HG02938 (cell line): ENCODE data around the gene SF3A1.

Source experiments
- ATAC-seq: cut with Tn5 transposase; IDR thresholded peaks from one replicate; pipeline ENCODE4 v1.9.1; 2021; ENCODE audit warnings: mild to moderate bottlenecking, moderate library complexity; ENCODE audit not compliant: unreplicated experiment

Gene SF3A1

DNA sequence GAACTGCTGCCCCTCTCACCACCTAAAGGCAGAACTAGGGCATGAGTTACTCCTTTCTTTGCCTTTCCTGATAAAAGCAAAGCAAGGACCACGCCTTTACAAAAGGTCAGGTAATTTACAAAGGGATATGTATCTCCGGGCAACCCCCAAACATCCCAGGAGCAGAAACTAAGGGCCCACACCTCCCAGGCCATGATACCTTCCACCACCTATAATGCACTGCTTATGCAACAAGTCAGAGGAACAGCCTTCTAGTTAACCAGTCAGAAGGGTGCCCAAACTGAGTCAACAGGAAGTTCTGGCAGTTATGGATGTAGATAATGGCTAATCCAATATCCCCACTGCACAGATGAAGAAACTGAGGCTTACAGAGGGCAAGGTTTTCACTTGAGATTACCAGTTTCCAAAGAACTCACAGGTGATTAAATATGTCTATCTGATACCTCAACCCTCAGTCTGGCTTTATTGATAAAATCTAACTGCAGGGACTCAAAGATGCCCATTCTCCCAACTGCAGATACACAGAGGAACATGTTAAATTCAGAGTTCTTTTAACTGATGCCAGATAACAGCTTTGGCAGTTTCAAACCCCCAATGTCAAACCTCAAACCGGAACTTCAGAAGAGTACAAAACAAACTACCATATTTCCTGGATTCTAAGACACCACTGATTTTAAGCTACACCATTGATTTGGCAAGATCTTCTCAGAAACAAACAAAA, 50.6 kb downstream of the SF3A1 start:
- ATAC-seq, result no peak

DNA sequence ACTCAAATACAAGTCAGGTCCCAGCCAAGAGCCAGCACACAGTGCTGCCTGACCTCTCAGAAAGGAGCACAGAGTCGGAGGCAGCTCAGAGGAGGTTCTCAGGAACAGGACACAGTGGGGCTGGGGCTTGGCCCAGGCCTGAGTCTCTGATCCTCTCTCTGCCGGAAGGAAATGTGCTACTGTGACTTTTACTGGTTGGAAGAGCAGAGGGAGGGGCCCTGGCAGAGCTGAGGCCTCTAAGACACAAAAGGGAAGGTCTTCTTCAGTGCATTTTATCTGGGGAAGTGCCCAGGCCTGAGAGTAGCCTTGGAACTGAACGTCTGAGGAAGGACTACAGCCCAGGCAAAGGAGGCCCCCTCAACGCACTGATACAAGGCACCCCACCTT, 51.2 kb downstream of the SF3A1 start:
- no peak for ATAC-seq

DNA sequence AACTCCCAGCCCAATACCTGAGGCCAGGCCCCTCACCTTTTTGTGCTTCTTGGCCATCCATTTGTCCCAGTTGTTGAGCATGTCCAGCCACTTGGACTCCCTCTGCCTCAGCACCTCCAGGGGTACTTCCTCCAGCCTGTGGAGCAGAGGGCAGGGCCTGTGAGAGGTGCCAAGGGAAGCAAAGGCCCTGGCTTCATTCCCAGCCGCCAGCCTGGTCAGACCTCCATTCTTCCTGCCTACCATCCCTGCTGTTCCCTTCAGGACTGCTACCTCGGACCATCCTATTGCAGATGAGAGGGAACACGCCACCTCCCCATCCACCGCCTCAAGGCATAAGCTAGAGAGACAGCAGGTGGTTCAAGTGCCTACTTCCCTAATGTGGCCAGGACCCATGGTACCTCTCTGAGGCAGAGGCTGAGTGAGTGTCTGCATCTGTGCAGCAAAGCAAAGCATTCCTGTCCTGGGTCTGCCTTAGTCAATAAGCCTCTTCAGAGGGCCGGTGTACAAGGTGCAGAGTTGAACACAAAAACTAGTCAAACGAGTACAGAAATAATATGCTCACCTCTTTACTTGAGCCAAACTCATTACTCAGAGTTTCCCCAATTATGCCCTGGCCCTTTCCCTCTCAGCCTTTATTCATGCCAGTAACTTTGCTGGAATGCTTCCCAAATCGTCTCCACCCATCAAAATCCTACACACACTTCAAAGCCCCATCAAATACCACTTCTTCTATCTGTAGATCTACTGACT, 52.0 kb downstream of the SF3A1 start:
- no peak for ATAC-seq

DNA sequence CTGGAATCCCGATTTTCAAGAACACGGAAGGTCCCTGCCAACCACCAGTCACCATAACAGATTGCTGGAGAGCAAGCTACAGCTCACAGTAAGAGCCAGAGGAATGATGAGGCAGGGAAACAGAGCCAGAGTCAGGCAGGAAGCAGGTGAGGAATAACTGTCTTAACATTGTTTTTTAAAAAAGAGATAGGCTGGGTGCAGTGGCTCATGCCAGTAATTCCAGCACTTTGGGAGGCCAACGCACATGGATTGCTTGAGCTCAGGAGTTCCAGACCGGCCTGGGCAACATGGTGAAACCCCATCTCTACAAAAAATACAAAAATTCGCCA, 53.9 kb downstream of the SF3A1 start:
- no peak for ATAC-seq

DNA sequence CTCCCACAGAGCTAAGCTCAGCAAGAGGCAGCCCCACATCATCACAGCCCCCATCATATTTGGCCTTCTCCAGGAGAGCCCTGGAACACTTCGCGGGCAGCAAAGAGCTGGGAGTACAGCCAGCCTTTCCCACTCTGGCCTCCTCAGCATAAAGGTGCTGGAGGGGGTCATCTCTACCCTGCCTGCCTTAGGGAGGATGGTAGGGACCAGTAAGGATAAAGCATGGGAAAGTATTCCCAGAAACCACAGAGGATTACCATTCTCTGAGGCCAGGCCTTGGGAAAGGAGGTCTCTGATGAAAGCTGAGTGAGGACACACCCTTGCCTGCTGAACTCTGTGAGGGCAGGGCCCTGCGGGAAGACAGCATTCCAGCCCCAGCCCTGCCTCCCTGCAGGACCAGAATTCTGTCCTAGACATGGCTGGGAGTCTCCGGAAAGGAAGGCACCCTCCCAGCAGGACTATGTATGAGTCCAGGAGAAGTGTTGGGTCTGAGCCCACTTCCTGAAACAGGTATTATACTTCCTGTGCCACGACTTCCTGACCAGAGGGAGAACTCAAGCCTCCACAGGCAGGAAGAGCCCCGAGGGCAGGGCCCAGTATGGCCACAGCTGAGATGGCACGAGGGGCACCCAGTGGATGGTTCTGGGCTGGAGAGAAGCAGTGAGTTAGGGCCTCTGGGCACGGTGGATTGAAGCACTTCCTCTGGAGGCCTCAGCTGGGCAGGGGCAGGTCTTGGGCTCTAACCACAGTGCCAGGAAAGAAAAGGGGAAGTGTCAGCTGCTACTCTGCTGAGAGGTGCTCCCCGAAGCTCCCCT, 54.5 kb downstream of the SF3A1 start:
- ATAC-seq, result no peak

DNA sequence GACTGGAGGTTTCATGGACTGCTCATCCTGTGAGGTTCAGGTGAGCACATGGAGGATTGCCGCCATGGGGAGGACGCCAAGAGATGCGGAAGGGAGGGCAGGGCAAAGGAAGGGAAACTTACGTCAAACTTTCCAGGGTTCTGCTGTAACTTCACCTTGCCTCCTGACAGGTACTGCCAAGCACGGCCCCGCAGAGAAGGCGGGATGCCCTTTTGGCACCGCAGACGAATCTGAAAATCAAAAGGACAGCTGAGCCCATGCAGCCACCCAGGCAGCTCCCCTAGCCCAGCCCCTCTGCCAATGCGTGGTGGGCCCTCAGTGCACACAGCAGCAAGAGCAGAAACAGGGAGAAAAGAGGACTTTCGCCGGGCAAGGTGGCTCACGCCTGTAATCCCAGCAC, 57.4 kb downstream of the SF3A1 start:
- ATAC-seq, result no peak

DNA sequence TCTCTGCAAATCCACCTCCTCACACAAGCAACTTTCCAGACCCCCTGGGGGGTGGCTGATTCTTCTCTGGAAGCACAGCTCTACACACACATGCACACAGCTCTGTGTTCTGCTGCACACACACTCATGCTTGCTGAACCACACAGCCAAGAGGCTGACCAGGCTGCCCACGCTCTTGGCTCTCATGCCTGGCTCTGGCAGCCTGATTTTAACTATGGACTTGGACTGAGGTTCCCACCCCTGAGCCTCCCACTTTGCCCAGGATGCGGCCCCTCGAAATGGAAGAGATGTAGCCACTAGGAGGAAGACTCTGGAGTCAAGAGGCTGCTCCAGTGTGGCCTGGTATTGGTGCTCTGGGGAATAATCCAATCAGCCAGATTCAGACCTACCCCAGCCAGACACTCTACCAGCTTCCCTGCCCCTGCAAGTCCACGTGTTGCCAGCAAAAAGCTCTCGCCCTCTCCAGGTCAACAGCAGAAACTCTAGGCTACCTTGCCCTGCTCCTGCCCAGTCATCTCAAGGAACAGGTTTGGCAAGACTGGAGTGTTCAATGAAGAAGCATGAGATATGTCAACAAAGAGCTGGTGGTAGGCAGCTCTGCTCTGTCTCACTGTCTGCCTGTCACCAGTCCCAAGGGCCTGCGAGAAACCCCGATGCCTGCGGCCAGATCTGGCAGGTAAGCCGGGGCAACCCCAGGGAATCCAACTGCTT, 58.5 kb downstream of the SF3A1 start:
- no peak for ATAC-seq

DNA sequence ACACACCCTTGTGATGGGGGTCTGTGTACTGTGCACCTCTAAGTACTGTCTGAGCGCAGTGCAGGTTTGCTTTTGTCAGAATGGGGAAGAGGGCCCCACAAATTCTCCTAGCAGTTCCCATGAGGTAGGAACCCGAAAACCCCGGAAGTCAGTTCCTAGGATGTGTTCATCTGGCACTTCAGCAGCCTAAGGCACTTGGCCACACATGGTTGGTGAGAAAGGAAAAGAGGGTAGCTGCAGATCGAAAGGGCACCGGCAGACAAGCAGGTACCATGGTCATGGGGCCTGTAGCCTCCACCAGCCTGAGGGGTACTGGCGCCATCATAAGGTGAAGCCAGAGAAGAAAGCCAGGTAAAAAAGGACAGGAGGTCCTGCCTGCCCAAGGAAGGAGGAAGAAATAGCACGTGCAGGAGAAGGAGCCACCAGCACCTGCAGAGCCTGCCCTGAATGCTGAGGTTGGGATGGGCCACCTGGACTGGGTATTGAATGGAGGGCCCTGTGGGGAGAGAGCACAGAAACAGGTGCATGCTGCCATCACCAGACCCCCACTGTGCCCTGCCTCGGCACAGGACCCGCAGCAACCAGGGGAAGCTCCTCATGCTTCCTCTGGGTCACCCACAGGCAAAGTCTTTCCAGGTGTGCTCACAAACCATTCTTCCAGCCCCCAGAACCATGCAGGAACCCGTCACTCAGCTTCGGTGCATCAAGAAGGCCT, 59.3 kb downstream of the SF3A1 start:
- ATAC-seq, result no peak

DNA sequence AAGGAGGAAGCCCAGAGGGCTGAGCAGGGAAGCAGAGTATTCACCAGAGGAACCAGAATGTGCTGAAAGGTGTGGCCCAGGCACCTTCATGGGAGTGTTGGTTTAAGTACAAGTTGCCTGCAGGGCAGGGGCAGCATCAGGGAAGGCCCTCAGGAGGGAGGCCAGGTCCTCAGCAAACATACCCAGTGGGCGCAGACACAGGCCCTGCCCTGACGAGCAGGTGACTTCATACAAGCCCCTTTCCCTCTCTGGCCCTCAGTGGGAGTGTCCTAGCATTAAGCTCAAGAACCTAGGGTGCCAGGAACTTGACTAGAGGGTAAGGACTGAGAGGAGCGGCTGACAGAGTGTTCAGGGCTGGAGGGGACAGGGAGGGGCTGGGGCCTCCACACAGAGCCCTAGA, 59.9 kb downstream of the SF3A1 start:
- ATAC-seq, result no peak

DNA sequence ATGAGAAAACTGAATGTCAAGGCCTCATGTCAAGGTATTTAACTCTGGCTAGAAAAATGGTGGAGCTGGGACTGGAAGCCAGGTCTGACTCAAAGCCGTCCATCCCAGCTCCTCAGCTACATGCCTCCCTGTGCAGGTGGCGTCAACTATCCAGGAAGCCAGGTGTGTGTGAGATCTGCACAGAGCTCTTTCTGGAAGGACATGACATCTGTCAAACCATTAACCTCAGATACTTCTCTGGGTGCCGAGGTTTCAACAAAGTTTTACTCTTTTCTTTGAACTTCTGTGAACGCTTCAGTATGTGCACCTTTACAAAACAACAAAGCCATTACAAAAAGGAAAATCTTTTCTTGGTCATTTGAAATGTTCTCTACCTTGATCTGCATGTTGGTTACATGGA, 60.4 kb downstream of the SF3A1 start:
- ATAC-seq, result no peak

DNA sequence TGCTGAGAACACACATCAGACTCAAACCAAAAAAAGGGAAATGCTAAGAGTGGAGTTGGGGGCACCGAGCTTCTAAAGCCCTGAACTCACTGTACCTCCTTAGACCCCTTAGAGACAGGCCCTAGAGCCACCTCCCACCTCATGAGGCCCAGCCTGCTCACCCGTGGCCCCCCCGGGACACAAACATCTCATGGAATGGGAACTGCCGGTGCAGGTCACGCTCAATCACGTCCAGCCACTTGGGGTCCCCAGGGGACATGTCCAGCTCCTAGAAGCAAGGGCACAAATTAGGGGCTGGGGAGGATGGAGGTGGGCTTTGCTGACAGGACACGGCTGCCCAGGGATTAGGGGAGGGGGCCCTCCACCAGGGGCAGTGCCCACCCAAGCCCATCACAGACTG, 61.1 kb downstream of the SF3A1 start:
- ATAC-seq, result no peak

DNA sequence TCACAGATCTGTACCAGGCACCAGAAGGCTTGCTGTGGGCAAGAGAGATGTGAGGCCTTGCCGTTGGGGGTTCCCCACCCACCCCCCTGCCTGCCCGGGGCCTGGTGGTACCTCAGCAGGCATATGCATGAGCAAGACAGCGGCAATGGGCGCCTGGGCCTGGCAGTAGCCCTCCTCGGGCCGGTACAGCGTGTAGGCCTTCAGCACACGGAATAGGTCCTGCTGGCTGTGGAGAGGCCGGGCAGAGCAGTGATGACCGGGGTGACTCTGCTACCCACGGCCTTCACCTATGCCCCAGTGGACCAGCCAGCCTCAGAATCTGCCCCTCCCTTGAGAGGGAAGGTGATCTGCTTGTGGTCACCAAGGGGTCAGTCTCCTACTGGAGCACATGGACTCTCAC, 61.9 kb downstream of the SF3A1 start:
- no peak for ATAC-seq

DNA sequence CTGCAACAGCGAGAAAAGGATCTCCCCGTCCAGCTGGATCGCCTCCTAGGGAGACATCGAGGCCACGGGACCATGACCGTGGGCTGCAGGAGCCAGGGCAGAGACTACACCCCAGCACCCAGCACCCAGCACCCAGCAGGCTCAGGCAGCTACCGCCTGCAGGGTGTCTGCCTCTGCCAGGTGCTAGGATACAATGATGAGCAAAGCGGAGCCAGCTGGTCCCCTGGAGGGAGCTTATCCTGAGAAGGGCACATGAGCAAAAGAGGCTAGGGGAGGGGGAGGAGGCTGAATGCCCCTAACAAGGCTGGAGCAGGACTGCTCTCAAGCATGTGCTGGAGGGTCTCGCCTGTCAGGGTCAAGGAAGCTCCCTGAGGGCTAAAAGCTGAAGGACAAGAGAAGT, 62.6 kb downstream of the SF3A1 start:
- no peak for ATAC-seq

DNA sequence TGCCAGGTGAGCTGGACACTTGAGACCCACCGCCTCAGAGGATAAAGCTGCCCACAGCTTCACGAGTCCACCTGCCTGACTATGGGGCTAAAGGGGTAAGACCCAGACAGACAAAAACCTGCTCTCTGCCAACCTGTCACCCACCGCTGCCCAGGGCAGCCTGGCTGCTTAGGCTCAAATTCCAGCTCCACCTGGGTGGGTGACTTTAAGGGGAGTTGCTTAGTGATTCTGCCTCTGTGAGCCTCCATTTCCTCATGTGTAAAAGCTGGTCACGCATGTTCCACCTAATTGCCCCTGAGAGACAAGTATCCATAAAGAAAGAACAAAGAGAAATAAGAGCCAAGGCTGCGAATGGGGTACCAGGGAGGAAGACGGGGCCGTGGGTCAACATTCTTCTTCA, 63.7 kb downstream of the SF3A1 start:
- no peak for ATAC-seq

DNA sequence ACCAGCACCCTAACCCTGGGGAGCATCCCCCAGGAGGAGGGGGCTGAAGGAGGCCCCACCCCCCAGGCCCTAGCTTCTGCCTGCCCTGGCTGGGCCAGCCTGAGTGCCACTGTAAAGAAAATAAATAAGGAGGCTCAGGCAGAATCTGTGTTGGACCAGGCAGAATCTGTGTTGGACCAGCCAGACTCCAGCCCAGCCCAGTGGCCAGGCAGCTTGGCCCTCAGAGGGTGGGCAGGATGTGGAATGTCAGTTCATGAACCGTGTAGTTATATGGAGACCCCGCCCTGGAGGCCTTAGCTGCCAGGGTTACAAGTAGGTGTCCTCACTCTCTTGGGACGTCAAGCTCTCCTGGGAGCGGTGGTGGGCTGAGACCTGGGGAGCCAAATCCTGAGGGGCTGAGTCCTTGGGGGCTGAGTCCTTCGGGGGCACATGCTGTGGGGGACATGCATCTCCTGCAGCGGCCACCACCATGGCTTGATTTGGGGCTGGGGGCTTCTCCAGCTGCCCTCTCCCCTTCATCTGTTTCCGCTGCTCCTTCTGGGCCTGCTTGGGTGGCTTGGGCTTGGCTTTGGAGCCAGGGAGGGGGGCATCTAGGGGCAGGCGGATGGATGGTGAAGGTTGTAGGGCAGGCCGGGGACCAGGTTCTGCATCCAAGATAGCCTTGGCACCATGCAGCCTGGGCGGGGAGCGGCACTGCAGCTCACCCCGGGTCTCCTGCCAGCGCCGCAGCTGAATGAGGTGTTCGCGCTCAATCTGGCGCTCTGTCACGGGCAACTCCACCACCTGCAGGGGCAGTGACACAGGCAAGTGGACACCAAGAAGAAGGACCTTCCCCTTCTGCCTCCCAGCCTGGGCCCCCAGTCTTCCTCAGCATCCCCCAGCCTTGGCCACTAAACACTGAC, 64.4 kb downstream of the SF3A1 start:
- ATAC-seq, result no peak

DNA sequence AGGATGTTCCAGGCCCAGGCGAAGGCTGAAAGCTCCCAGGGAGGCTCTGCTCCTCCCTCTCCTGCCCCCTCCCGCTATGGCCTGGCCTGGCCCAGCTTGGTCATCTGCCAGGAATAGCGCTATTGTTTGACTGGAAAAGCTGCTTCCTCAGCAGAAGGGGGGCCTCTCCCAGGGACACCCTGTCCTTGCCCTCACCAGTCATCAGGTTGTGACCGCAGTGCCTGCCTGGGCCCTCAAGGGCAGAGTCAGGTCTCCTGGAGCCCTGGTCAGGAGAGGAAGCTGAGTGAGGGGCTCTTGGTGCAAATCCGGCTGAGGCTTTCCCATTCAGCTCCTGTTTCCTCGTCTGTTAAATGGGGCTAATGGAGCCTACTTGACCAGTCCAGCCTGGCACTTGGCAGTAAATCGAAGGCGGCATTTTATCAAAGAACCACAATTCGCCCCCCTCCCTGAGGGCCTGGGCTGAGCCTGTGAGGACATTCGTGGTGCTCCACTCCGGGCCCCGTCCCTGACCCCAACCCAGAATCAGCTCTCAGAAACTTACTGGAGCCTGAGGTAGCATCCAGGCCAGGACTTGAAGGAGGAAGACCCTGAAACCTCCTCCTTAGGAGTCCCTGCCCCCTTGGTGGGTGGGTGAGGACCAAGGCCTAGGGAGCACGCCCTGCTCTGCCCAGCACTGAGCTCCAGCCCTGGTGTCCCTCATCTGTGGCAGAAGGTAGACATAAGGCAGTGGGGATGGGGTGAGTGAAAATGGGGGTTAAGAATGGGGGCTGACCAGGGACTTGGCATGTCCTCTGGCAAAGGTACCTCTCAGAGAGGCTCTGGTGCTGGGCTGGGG, 65.4 kb downstream of the SF3A1 start:
- no peak for ATAC-seq

DNA sequence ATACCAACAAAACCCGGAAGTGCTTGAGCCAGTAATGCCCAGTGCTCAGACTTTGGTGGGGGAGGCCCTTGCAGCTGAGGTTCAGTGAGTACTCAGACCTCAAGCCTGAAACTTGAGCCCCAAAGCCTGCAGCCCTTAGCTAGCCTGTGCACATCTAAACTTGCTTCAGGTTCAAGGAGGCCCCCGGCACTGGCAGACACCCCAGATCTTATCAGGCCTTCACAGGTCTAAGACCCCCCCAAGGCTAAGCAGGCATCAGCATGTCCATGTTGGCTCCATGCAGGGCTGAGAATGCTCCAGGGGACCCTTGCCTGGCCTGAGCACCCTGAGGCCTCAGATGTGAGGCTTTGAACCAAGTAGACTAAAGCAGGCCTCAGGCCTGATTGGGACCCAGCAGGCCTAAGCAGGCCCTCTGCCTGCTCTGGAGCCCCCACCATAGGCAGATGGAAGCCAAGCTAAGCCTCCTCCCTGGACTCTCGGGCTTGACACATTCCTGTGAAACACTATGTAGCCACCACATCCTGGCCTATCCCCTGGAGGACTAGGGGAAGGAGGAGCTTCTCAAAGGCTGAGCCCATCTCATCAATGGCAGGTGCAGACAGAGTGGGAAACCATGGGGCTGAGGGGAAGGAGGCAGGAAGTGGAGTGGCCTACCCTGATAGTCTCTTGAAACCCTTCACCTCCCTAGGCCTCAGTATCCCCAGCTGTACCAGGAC, 66.2 kb downstream of the SF3A1 start:
- ATAC-seq, result no peak

DNA sequence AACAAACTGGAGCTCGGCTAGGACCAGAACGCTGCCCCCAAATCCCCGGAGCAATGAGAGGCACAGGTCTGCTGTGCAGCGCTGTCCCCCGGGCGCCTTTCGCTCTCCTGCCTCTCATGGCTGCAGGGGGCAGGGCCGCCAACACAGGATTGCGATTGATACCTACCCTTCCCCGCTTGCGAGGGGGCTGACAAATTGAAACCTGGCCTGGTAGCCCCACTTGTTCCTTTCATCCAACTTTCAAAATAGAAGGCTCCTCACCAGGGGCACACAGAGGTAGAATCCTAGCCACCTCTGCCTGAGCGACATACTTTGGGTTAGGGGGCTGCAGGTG, 66.7 kb downstream of the SF3A1 start:
- ATAC-seq, result peak; percentile 5
